ENCODE measurements around the gene NT5M. TPM values are rescaled to one million over a fixed set of nuclear protein-coding genes. Genes with fewer than 3 reads are reported as not detected.

Gene NT5M
- total and polyA plus RNA-seq, 10 donors: 1.2 to 3.6 (median 2.6) TPM

- Histone ChIP-seq H3K27ac (no peak overlapping the region), H3K4me1 (peaks cover 0 to 8% (median 0%) of the 10 kb centered on the region in 6 donors), H3K27me3 (replicated peaks in 1 of 7) (no peaks in the 10 kb centered on the region), H3K9me3 (no peaks in the 10 kb centered on the region), H3K36me3 (no peaks in the 10 kb centered on the region), H3K4me3 (no peak overlapping the region)
- peak; percentile 89 for DNase-seq
- WGBS, 5 donors: 56 to 68% (median 61%) methylated on average over 12 of the region's 12 CpGs
- TF ChIP-seq POLR2A (IDR thresholded peaks at IDR 0.05) (no peak), CTCF (IDR thresholded peaks at IDR 0.05 in 8 of 11, conservative IDR thresholded peaks at IDR 0.05 in 3 of 11) (peak; percentile 30 to 78 (median 60)), POLR2AphosphoS5 (IDR thresholded peaks at IDR 0.05) (peak in 1 of 3 donors; percentile 28)
- intact Hi-C loops (cut with DNase I; ENCODE audit: low total_unique reads): loop anchor here (5.0 kb wide), 1 partner anchor 311 kb away; no protein-coding TSS in a partner anchor
These were observed 10.3 kb downstream of the NT5M start for GRCh38 chr17:17313350-17313991.

DNA sequence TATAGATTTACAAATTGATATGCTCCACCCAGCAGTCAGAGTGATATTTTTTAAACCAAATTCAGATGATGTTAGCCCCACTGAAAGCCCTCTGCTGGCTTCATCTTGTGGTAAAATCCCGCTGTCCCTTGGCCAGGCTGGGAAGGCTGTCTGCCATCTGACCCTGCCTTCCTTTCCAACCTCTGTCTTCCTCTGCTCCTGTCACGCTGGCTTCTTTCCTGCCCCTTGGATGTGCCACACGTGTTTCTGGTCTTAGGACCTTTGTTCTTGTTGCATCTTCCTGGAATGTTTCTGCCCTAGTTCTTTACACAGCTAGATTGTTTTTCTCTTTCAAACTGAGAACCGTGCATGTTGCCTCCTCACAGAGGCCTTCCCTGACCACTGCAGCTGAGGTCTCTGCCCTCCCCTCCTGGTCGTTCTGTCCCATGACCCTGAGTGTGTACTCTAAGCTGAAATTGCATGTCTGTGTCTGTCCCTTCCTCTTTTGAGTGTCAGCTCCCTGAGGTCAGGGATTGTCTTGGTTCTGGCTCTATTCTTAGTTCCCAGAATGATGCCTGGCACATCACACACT, 11.4 kb downstream of the NT5M start:
- H3K27ac ChIP-seq: no peak overlapping the region
- intact Hi-C loops (cut with DNase I; ENCODE audit: low total_unique reads): loop anchor here (5.0 kb wide), 1 partner anchor 312 kb away; no protein-coding TSS in a partner anchor
- no peaks in the 10 kb centered on the region for H3K27me3 ChIP-seq (replicated peaks in 1 of 7)
- TF ChIP-seq POLR2A (IDR thresholded peaks at IDR 0.05) (no peak), POLR2AphosphoS5 (IDR thresholded peaks at IDR 0.05) (peak in 1 of 3 donors; percentile 46)
- 64 to 80% (median 71%) methylated on average over 5 of the region's 5 CpGs for WGBS, 5 donors
- H3K9me3 ChIP-seq: no peaks in the 10 kb centered on the region
- H3K4me3 ChIP-seq: no peak overlapping the region
- peaks cover 0 to 8% (median 0%) of the 10 kb centered on the region in 6 donors for H3K4me1 ChIP-seq
- no peaks in the 10 kb centered on the region for H3K36me3 ChIP-seq
- peak; percentile 32 for DNase-seq

DNA sequence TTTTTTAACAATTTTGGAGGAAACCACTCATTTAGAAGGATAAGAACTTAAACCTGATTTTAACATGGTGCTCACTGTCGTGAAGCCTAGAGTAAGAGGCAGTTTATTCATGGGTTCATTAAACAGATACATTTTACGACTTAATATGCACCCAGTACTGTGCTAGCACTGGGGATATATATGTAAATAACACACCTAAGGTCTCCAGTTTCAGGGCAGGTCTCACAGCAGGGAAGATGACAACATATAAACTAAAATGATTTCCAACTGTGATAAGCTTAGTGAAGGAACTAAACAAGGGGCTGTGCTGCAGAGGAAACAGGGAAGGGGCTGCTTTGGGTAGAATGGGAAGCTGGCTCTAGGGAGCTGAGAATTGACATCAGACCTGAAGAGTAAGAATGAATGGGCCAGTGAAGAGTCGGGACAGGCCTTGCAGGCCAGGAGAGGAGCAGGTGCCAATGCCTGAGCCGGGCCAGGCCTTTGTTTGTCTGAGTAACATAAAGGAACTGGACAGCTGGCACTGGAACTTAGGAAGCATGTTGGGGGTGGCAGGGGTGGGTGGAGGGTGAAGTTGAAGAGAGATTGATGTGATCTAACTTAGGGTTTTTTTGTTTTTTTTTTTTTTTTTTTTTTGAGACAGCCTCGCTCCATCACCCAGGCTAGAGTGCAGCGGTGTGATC, 12.1 kb downstream of the NT5M start:
- DNase-seq: peak; percentile 31
- WGBS, 5 donors: 78 to 95% (median 94%) methylated on average over 6 of the region's 6 CpGs

More for the DNA sequence above, 12.1 kb downstream of the NT5M start:
- intact Hi-C loops (cut with DNase I; ENCODE audit: low total_unique reads): no loop called here
- no peaks in the 10 kb centered on the region for H3K36me3 ChIP-seq
- H3K4me1 ChIP-seq: peaks cover 0 to 8% (median 0%) of the 10 kb centered on the region in 6 donors
- H3K9me3 ChIP-seq: no peaks in the 10 kb centered on the region
- no peak overlapping the region for H3K4me3 ChIP-seq
- no peaks in the 10 kb centered on the region for H3K27me3 ChIP-seq (replicated peaks in 1 of 7)
- H3K27ac ChIP-seq: no peak overlapping the region
- TF ChIP-seq POLR2A (IDR thresholded peaks at IDR 0.05) (no peak), POLR2AphosphoS5 (IDR thresholded peaks at IDR 0.05) (no peak), CTCF (IDR thresholded peaks at IDR 0.05 in 8 of 11, conservative IDR thresholded peaks at IDR 0.05 in 3 of 11) (no peak)

All from spleen (tissue), 11 donors.